DMS153 treated with DMSO at 0.1 percent for 48 hours (cell line): Measurements from ENCODE around the gene ARHGAP29.

Source experiments
- DNase-seq: peaks from one replicate; lab custom pipeline; 2025; ENCODE audit not compliant: unreplicated experiment; lab: John Stamatoyannopoulos, UW

Gene ARHGAP29

DNA sequence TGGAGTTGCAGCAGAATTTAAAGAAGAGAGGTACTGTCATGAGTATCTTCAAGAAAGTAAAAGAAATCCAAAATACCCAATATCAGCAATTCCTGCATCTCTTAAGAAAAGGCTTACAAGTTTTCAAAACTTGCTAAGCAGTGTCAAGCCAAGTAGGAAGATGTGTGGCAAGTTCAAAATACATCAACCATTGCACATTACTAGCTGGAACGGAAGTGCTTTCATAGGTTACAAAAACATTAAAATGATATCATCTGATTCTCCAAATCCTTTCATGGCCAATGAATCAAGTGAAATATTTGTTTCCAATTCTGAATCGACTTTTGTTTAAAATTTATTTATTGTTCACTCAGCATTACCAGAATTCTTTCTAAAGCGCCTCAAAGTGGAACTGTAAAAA, 110.7 kb downstream of the ARHGAP29 start:
- DNase-seq, result no peak

- no peak for DNase-seq
Measured at GRCh38 chr1:94125551-94126514, 111.6 kb downstream of the ARHGAP29 start.

DNA sequence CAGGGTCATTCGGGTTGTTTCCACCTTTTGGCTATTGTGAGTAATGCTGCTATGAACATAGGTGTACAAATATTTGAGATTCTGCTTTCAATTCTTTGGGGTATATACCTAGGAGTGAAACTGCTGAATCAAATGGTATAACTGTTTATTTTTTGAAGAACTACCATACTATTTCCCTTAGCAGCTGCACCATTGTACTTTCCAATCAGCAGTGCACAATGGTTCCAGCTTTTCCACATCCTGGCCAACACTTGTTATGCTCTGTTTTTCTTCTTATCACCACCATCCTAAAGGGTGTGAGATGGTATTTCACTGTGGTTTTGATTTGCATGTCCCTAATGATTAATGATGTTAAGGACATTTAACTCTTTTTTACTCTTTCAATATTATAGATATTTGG, 112.8 kb downstream of the ARHGAP29 start:
- no peak for DNase-seq

DNA sequence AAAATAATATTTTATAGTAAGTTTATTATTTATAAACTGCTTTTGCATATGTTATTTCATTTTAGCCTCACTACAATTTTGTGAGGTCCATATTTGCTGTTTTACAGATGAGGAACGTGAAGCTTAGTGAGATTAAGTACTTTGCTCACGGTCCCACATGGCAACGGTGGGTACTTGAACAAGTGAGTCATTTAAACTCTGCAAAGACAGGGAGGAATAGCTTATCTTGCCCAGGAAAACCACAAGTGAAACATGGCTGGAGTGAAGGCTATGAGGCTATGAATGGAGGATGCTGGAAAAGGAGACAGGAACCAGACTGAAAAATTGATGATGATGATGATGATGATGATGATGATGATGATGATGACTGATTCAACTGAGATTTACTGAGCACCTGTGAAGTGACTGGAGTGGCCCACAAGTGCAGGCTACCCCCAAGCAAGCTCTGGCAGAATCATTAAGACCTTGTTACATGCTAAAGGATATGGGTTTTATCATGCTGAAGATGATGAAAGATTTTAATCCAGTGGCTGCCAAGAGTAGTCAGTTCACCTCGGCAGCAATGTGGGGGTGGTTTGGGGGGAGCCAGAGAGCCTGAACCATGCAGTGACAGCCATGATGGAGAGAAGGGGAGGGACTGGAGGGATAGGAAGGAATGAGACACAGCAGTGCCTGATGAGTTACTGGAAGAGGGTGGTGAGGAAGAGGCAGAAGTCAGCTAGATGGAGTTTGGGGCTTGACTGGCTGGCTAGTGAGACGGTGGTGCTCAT, 115.0 kb downstream of the ARHGAP29 start:
- DNase-seq, result no peak
